HG03045 (cell line): ENCODE measurements around the gene CRTC1.

Experiments used
- ATAC-seq: cut with Tn5 transposase; IDR thresholded peaks from one replicate; pipeline ENCODE4 v1.9.1; 2021; ENCODE audit warnings: mild to moderate bottlenecking, moderate library complexity; ENCODE audit not compliant: unreplicated experiment

Gene CRTC1

DNA sequence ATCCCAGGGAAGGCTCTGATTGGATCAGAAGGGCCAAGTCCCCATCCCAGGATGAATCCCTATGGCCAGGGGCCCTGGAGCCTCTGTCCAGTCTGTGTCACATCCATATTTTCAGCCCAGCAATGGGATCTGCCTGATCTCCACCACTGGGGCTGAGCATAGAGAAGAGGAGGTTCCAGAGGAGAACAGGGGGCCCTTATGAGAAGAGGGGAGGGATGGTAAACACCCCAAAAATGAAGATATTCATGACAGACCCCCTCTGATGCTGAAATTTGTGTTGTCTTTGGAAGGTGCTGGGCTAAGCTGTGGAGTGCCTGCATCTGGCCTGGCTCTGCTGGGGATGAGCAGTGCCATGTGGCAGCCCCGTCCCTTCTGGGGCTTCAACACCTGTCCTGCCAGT, 32.2 kb upstream of the CRTC1 start:
- no peak for ATAC-seq

DNA sequence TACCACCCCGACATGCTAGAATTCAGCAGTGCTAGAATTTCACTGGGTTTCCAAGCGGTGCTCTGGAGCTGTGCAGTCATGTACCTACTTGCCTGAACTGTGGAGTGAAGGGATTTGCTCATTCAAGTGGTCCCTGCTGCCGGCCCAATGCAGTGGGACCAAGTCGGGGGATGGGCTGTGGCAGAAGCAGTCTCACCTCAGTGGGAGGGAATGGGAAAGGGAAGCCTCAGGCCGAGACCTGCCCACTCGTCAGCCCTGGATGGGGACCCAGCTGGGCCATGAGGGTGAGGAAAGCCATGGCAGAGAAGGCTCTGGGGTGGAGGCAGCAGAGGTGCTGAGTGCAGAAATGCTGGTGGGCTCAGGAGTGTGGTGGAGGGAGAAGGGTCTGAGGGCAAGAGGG, 31.7 kb upstream of the CRTC1 start:
- no peak for ATAC-seq

DNA sequence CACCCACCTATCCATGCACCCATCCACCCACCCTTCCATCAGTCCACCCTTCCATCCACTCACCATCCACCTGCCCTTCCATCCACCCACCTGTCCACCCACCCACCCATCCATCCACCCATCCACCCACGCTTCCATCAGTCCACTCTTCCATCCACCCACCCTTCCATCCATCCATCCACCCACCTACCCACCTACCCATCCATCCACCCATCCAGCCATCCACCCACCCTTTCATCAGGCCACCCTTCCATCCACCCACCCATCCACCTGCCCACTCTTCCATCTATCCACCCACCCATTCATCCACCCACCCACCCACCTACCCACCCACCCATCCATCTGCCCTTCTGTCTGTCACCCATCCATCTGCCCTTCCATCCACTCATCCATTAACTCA, 29.6 kb upstream of the CRTC1 start:
- ATAC-seq, result no peak

DNA sequence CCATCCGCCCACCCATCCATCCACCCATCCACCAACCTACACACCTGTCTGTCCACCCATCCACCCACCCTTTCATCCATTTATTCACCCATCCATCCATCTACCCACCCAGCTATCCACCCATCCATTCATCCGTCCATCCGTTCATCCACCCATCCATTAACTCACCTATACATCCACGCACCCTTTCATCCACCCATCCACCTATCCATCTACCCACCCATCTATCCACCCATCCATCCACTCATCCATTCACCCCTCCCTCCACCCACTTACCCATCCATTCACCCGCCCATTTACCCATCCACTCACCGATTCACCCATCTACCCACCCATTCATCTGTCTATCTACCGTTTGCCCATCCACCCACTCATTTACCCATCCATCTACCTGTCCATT, 29.0 kb upstream of the CRTC1 start:
- no peak for ATAC-seq

DNA sequence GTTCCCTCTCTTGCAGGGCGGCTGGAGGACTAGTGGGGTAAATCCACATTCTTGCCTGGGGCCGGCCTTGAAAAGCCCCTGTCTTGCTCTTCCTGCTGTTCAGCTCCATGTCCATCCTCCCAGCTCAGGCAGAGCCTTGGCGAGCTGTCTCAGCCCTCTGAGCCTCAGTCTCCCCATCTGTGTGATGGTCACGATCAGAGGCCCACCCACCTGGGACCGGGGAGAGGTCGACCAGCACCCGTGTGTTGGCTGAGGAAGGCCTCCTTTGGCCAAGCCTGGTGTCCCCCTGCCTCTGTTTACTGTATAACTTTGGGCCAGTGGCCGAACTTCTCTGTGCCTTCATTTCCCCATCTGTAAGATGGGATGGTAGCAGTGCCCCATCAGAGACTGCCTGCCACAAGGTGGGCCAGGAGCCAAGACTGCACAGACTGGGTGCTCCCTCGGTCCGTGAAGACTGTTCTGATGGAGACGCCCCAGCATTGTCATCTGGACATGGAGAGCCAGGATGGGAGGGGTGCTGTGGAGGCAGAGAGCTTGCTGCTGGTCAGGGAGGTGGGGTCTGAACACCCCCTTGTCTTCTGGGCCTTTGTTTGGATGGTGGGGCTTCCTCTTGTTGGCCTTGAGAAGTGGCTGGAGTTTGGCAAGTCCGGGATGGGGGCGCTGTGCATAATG, 28.2 kb upstream of the CRTC1 start:
- ATAC-seq, result no peak

DNA sequence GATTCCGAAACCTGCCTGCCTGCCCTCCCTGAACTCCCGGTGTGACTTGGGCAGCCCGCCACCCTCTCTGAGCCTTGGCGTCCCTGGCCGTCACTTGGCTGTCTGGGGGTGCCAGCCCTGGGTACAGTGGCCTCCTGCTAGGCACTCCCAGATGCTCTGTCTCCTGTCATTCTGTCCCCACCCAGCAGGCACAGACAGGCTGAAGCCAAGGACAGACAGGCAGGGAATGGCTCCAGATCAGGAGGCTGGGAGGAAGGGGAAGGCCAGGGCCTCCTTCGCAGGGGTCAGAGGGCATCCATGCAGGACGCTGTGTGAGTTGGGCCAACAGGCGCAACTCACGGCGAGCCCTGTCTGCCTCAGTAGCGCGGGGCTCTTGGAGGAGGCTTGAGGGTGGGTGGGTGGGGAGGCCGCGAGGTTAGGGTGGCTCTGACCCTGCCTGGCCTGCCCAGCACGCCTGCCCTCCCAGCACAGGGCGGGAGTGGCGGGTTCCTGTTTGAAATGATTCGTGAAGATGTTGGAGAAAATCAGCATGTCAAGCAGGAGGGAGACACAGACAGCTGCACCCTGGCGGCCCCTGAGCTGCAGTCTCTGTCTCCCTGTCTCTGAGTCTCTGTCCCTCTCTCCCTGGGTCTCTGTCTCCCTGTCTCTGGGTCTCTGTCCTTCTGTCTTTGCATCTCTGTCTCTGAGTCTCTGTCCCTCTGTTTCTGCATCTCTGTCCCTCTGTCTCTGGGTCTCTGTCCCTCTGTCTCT, 27.0 kb upstream of the CRTC1 start:
- no peak for ATAC-seq

DNA sequence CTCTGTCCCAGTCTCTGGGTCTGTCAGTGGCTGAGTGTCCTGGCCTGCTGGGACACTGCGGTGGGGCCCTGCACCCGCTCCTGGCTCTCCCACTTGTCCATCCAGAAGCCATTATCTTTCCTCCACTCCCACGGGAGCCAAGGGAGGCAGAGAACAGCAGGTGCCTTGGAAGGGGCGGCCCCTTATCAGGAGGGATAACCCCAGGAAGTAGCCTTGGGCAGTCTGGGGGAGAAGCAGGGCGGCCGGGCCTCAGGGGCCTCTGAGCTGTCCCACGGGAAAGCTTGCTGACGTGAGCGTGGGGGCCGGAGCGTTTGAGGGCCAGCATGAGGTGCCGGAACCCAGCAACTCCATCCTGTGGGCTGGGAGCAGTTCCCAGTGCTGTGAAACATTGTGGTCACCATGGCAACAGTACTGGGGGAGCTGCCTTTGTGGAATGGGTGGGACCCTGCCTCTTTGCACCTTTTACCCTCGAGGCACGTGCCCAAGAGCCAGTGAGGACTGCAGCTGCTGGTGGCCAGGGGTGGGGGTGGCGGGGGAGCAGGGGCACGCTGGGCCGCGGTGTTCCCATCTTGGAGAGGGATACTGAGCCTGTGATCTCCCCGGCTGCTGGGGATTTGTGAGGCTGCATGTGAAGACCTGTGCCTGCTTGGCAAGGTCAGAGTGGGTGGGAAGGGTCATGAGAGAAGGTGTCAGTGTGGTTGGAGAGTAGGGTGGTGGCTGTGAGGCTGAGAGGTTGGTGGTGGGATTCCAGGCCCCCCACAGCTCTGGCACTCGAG, 25.7 kb upstream of the CRTC1 start:
- ATAC-seq, result no peak

DNA sequence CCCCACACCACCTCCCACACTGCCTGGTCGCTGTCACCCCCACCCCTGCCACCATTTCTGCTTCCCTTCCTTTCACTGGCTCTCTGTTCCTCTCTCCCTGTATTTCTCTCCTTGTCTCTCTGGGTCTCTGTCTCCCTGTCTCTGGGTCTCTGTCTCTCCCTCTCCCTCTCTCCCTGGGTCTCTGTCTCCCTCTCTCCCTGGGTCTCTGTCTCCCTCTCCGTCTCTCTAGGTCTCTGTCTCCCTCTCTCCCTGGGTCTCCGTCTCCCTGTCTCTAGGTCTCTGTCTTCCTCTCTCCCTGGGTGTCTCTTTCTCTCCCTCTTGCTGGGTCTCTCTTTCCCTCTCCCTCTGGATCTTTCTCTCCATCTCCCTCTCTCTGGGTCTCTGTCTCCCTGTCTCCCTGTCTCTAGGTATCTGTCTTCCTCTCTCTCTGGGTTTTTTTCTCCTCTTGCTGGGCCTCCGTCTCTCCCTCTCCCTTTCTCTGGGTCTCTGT, 25.1 kb upstream of the CRTC1 start:
- ATAC-seq, result no peak

DNA sequence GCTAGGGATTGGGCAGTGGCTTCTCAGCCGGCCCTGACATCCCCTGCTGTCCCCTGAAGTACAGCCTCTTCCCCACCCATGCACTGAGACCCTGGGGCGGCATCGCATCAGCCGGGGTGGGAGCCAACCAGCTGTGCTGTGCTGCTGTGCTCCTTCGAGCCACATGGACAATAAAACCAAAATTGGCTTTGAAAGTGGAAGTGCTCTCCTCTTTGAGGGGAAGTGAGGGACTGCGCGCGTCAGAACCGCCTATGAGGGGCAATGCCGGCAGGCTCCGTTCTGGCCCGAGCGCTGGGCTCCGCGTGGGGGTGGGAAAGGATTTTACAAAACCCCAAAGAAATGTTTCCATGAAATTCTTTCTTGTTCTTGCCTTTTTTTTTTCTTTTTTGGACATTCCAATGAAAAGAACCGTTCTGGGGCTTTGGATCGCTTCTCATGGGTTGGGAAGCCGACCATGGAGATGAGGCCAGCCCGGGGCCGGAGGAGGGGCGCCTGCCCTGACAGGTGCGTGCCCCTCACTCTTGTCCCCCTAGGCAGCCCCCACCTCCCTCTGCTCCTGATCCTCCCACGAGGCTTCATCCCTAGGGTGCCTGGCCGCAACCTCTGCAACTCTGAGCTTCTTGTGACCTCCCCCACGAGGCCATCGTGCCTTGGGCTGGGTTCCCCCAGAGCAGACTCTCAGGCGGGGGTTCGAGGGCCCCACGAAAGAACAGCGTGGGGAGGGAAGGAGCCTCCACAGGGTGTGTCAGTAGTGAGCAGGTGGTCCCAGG, 24.0 kb upstream of the CRTC1 start:
- no peak for ATAC-seq

DNA sequence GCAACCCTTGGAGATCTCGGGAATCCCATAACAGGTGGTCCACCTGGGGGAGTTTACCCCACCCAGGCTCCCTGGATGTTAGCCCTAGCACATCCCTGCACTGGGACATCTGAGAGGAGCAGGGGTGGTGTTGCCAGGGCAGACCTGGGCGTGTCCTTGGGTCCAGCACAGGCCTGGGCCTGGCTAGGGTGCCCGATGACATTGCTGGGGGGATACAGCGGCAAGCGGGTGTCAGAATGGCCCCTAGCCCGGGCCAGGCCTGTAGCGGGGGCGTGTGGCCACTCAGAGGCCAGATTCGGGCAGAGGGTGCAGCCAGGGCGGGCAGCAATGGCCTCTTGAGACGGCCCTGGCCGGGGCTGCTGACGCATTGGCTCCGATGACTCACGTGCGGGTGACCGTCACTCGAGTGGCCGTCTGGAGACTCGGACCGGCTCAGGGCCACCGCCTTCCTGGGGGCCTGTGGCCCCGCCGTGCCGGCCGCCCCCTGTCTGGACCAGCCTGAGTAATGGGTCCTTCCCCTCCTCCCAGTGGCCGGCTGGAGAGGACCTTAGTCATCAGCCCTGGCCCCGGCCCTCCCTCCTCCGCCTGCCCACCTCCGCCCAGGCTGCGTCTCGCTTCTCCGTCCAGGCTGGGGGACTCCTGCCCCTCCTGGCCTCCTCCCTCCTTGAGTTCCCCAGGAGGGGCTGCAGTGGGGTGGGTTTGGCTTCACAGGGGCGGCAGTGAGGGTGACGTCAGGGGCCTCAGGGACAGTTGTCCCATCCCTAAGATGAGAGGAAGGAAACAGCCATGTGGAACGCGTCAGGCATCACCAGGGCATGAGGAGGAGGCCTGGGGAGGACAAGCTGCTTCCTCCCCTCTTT, 23.2 kb upstream of the CRTC1 start:
- ATAC-seq, result no peak

DNA sequence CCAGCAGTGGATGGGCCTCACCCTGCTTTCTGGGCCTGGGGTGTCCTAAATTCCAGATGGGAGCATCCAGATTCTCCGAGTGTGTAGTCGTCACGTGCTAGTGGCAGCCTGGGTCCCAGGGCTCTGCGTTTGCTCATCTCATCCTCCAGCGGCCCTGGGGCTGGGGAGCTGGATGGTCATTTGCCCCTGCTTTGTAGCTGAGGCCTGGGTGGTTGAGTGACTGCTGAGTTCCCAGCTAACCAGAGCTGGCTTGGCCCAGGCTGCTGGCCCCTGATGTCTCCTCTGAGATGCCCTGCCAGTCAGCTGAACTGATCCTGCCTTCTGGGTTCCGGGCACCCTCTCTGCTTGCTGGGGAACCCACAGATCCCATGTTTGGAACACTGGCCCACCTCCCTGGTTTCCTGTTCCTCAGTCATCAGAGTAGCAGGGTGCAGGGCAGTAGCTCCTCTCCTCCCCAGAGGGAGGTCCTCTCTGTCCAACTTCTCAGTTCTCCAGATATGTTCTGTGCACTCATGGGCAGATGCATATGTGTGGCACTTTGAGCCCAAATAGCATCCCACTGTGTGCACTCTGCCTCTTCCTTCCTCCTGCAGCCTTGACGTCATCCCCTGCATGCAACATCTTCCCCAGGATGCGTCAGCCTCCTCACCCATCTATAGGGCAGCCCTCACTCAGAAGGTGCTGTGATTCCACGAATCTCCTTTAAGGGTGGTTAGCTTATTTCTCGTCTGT, 22.4 kb upstream of the CRTC1 start:
- ATAC-seq, result no peak

DNA sequence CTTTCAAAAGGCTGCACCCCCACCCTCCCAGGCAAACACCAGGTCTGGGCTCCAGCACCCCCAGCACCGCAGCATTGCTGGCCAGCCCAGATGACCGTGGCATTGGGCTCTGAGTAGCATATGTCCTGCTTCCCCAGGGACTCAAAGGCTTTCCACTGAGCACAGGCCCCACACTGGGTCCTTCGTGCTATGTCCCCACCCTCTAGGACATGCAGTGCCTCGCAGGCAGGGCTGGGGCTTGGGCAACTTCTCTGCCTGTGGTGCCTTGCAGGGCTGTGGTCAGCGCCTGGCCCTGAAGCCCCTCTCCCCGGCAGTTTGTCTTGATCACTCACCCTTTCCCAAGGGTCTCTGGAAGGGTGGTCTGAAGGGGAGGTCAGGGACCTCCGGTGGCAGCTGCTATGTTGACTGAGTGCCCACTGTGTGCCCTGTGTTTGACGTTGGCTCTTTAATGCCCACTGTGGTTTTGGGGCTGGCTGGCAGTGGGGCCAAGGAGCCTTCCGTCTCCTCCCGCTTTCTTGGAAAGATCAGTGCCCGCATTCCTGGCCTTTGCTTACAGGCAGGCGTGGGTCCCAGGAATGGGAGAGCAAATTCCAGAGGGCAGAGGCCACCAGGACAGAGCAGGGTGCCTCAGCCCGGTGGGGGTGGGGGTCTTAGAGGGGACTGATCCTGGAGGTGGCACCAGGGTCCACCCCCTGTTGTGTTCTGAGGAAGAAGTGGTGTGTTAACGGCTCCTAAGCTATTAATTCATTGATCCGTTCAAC, 20.3 kb upstream of the CRTC1 start:
- ATAC-seq, result no peak

DNA sequence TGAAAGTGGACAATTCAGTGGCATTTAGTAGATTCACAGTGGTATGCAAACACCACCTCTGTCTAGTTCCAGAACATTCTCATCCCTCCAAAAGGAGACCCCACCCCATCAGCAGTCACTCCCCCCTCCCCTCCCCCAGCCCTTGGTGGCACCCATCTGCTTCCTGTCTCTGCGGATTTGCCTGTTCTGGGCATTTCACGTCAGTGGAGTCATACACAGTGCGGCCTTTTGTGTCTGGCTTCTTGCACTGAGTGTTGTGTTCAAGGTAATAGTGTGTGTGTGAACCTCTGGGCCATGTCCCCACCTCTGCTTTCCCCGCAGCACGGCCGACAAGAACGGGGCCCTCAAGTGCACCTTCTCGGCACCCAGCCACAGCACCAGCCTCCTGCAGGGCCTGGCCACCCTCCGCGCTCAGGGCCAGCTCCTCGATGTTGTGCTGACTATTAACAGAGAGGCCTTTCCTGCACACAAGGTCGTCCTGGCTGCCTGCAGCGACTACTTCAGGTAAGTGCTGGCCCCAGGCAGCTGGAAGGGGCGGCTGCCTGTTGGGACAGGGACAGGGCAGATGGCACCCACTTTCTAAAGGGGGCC, 19.4 kb upstream of the CRTC1 start:
- no peak for ATAC-seq

DNA sequence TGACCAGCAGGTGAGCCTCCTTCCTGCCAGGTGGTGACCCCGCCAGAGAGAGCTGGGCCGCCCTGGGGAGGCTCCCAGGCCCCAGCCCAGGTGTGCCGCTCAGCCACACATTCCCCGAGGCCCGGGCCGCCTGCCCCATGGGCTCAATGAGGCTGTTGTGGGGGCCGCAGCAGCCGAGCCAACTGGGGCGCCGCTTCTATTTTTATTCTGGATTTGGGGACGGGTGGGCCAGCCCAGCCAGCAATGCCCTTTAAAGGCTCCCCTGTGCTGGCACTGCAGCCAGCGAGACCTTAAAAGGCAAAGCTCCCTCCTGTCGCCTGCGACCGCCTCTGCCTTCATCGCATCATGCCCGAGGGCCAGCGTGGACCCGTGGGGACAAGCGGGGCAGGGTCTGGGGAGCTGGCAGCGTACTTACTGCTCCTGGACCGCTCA, 17.7 kb upstream of the CRTC1 start:
- ATAC-seq, result no peak

DNA sequence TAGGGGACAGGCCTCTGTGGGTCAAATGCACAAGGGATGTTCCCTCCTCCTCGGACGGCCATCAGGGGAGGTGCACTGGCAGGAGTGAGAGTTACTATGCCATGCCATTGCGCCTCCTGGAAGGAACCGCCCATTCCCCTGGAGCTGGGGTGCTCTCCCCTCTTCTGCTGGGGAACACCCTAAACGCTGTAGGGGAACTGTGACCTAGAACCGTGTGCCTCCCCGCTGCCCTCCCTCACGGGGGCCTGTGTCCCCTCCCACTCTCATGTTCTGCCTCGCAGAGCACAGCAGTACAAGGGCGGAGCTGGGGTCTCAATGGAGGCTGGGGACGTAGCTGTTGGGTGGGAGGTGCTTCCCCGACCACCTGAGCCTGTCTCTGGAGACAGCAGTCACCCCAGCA, 17.2 kb upstream of the CRTC1 start:
- ATAC-seq, result no peak

DNA sequence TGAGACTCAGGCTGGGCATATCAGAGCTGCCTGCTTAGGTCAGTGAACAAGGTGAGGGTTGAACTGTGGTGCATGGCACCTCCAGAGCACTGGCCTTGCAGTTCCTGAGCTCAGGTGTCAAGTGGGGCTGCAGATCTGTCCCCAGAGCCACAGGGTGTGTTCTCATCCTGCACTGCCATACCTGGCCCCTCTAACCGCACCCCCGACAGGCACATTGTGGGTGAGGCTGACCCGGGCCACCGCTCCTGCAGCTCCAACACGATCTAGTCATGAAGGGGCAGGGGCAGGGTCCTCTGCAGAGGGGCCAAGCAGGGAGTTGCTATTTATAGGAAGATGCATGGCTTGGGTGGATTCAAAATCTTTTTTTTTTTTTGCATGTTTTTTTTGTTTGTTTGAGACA, 16.7 kb upstream of the CRTC1 start:
- no peak for ATAC-seq

DNA sequence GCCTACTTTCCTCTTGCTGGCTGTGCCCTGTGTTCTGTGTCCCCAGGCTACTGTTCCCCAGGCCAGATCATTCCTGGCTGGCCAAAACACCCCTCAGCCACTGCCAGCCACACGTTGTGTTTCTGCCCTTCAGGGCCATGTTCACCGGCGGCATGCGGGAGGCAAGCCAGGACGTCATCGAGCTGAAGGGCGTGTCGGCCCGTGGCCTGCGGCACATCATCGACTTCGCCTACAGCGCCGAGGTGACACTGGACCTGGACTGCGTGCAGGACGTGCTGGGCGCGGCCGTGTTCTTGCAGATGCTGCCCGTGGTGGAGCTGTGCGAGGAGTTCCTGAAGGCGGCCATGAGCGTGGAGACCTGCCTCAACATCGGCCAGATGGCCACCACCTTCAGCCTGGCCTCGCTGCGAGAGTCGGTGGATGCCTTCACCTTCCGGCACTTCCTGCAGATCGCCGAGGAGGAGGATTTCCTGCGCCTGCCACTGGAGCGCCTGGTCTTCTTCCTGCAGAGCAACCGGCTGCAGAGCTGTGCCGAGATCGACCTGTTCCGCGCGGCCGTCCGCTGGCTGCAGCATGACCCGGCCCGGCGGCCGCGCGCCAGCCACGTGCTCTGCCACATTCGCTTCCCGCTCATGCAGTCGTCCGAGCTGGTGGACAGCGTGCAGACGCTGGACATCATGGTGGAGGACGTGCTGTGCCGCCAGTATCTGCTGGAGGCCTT, 15.8 kb upstream of the CRTC1 start:
- ATAC-seq, result no peak

DNA sequence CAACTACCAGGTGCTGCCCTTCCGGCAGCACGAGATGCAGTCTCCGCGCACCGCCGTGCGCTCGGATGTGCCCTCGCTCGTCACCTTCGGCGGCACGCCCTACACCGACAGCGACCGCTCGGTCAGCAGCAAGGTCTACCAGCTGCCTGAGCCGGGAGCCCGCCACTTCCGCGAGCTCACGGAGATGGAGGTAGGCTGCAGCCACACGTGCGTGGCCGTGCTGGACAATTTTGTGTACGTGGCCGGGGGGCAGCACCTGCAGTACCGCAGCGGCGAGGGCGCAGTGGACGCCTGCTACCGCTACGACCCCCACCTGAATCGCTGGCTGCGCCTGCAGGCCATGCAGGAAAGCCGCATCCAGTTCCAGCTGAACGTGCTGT, 15.2 kb upstream of the CRTC1 start:
- ATAC-seq, result no peak
